H1 (cell line): ENCODE results near the gene DOHH. TPM values are rescaled to one million over a fixed set of nuclear protein-coding genes. Genes with fewer than 3 reads are reported as not detected.

Source experiments
- CBX5 ChIP-seq: fragments of 300-800, 300-1000 bp; sonication (generic); IDR thresholded peaks from 2 replicates; pipeline ENCODE4 v1.7.1; 2016; ENCODE audit warnings: antibody characterized with exemption, low read length, low read depth
- KDM4A ChIP-seq: IDR thresholded peaks from one replicate; pipeline ENCODE4 v1.7.1; 2012; ENCODE audit warnings: low read depth, mild to moderate bottlenecking, moderate library complexity, low read length, inconsistent platforms; ENCODE audit not compliant: severe bottlenecking
- NANOG ChIP-seq: IDR thresholded peaks from 2 replicates; pipeline ENCODE4 v1.6.1; 2011; ENCODE audit warnings: low read length, low read depth, mild to moderate bottlenecking, inconsistent platforms; ENCODE audit not compliant: insufficient read depth, poor library complexity, severe bottlenecking
- PHF8 ChIP-seq: fragments of 200-600 bp; sonication (generic); conservative IDR thresholded peaks from 2 replicates; pipeline ENCODE4 v1.7.1; 2012; ENCODE audit warnings: low read depth, mild to moderate bottlenecking, inconsistent platforms, low read length, moderate library complexity
- RBBP5 ChIP-seq: IDR thresholded peaks from 2 replicates; pipeline ENCODE4 v1.7.1; 2012; ENCODE audit warnings: low read depth, mild to moderate bottlenecking, inconsistent platforms, low read length, moderate library complexity, borderline replicate concordance
- SUZ12 ChIP-seq: fragments of 200-600 bp; sonication (generic); IDR thresholded peaks from 2 replicates; pipeline ENCODE4 v1.6.1; 2012; ENCODE audit warnings: mild to moderate bottlenecking, inconsistent platforms, low read length, moderate library complexity, mixed read lengths
- ZNF274 ChIP-seq: IDR thresholded peaks from 2 replicates; pipeline ENCODE4 v1.7.0; 2012; ENCODE audit warnings: low read length, borderline replicate concordance; ENCODE audit errors: extremely low read depth
- polyA plus RNA-seq, 7 experiments: library from polyadenylated mRNA; depleted of rRNA in 3 of 7; stranded (reverse) in 5 of 7; unstranded in 2 of 7; fragments of >200 nt in 5 of 7; fragments of 200-250 nt in 2 of 7; gene quantifications; 1 replicate in 5 of 7; 2 replicates in 1 of 7; 4 replicates in 1 of 7; pipeline versions ENCODE4 v1.2.1 to v1.2.3, GENCODE V29; 2011 to 2013; ENCODE audit warnings: missing spikeins in 2 of 7, mixed read lengths in 2 of 7
- total RNA-seq: library from RNA; stranded (reverse); fragmentation: NEBNext Ultra II Directional; extraction: Animal tissue kit (Norgen Biotek cat#: 25700); gene quantifications from 2 replicates; pipeline ENCODE4 v1.2.1, GENCODE V29; 2021

DOHH gene
- total and polyA plus RNA-seq, 2 of the 8 experiments (the other 6 are each of a cell fraction or from before 2014, with no cell fraction given): 7.3 to 17.7 TPM

GRCh38 chr19:3496392-3497273, 3.8 kb downstream of the DOHH start (continued):
- TF ChIP-seq ZNF274 (no peak), NANOG (no peak), RBBP5 (no peak), CBX5 (no peak), KDM4A (no peak), PHF8 (no peak), SUZ12 (no peak)
